H1 (cell line): ENCODE measurements around the gene ABHD2. TPM values are rescaled to one million over a fixed set of nuclear protein-coding genes. Genes with fewer than 3 reads are reported as not detected.

Experiments
- CTCF ChIA-PET: fragments of 300-600 bp; sonication (Branson Sonifier 250); formaldehyde crosslinking; loops from one replicate; lab custom pipeline; 2021; ENCODE audit not compliant: partially characterized antibody; lab: Charles Lee
- POLR2A ChIA-PET: fragments of 300-600 bp; sonication (Branson Sonifier 250); formaldehyde crosslinking; loops from one replicate; lab custom pipeline; 2021; ENCODE audit warnings: inconsistent platforms; ENCODE audit not compliant: partially characterized antibody; lab: Charles Lee
- DNase-seq, 2 experiments: peaks; one replicate each; pipeline versions ENCODE4 v3.0.0 to v3.0.0-alpha.2; 2010 to 2022; ENCODE audit warnings: low spot score in 2 of 2, low read depth in 1 of 2, mixed read lengths in 1 of 2
- FAIRE-seq: peaks from 2 replicates; lab custom pipeline; 2011; peaks lifted over from hg19 to GRCh38; lab: Jason Lieb, UNC
- H2AFZ ChIP-seq: 2 replicates; pipeline ENCODE4 v1.8.1; 2012; ENCODE audit warnings: low read length, inconsistent platforms
- H2AK5ac ChIP-seq: 2 replicates; pipeline ENCODE4 v1.6.1; 2013; ENCODE audit warnings: low read depth, low read length
- H2BK120ac ChIP-seq: replicated peaks from 2 replicates; pipeline ENCODE3; 2013; ENCODE audit warnings: low read depth, low read length, inconsistent platforms
- H2BK12ac ChIP-seq: 2 replicates; pipeline ENCODE4 v1.6.1; 2013; ENCODE audit warnings: low read depth, low read length
- H2BK15ac ChIP-seq: 2 replicates; pipeline ENCODE4 v1.6.1; 2013; ENCODE audit warnings: low read length
- H2BK20ac ChIP-seq: 2 replicates; pipeline ENCODE4 v1.6.1; 2013; ENCODE audit warnings: low read length
- H2BK5ac ChIP-seq: 2 replicates; pipeline ENCODE4 v1.6.1; 2013; ENCODE audit warnings: low read depth, low read length
- H3K14ac ChIP-seq: 2 replicates; pipeline ENCODE4 v1.6.1; 2013; ENCODE audit warnings: inconsistent platforms; ENCODE audit not compliant: insufficient read length
- H3K18ac ChIP-seq: 2 replicates; pipeline ENCODE4 v1.6.1; 2013; ENCODE audit warnings: low read length; ENCODE audit errors: extremely low read depth
- H3K23ac ChIP-seq: 2 replicates; pipeline ENCODE4 v1.6.1; 2013; ENCODE audit warnings: inconsistent platforms; ENCODE audit not compliant: insufficient read length
- H3K23me2 ChIP-seq: 2 replicates; pipeline ENCODE4 v1.6.1; 2013; ENCODE audit warnings: low read depth, low read length
- H3K27ac ChIP-seq: 2 replicates; pipeline ENCODE4 v1.6.1; 2011; ENCODE audit warnings: low read depth, low read length, inconsistent platforms
- H3K27me3 ChIP-seq, 4 experiments: replicated peaks in 1 of 4; 1 replicate in 1 of 4; 2 replicates in 3 of 4; pipeline versions ENCODE4 v1.6.1 to v1.8.1; 2011 to 2013; ENCODE audit warnings: low read length in 3 of 4, mild to moderate bottlenecking in 3 of 4, inconsistent platforms in 2 of 4, mixed read lengths in 2 of 4, moderate library complexity in 1 of 4; ENCODE audit not compliant: control insufficient read depth in 3 of 4, insufficient read depth in 3 of 4; ENCODE audit errors: extremely low read depth in 1 of 4
- H3K36me3 ChIP-seq, 4 experiments: 2 replicates each; pipeline versions ENCODE4 v1.6.1 to v1.8.1; 2011 to 2013; ENCODE audit warnings: mild to moderate bottlenecking in 4 of 4, low read length in 3 of 4, moderate library complexity in 2 of 4, control low read depth in 1 of 4, inconsistent platforms in 1 of 4; ENCODE audit not compliant: insufficient read depth in 4 of 4, control insufficient read depth in 2 of 4
- H3K4ac ChIP-seq: replicated peaks from 2 replicates; pipeline ENCODE3; 2013; ENCODE audit warnings: low read length, low read depth, mixed read lengths, inconsistent platforms; ENCODE audit not compliant: insufficient read length
- H3K4me1 ChIP-seq, 4 experiments: replicated peaks in 1 of 4; 1 replicate in 1 of 4; 2 replicates in 3 of 4; pipeline versions ENCODE4 v1.6.1 to v1.8.1; 2011 to 2013; ENCODE audit warnings: low read length in 3 of 4, inconsistent platforms in 2 of 4, mixed read lengths in 1 of 4; ENCODE audit not compliant: insufficient read depth in 4 of 4, control insufficient read depth in 3 of 4
- H3K4me2 ChIP-seq, 2 experiments: 2 replicates each; pipeline versions ENCODE4 v1.6.1 to v1.8.1; 2011 to 2013; ENCODE audit warnings: low read depth in 2 of 2, low read length in 2 of 2, control low read depth in 1 of 2, inconsistent platforms in 1 of 2, mild to moderate bottlenecking in 1 of 2; ENCODE audit not compliant: insufficient read depth in 1 of 2
- H3K4me3 ChIP-seq, 4 experiments: fragments of 200-600, 300-600 bp in 1 of 4; sonication (generic), shearing (Covaris generic), sonication (Bioruptor Twin) in 1 of 4; 2 replicates each; pipeline versions ENCODE4 v1.5.1 to v1.8.1; 2011 to 2016; ENCODE audit warnings: low read length in 4 of 4, low read depth in 3 of 4, control low read depth in 2 of 4, inconsistent platforms in 2 of 4, mild to moderate bottlenecking in 2 of 4, mixed read lengths in 1 of 4, moderate library complexity in 1 of 4; ENCODE audit not compliant: insufficient read depth in 2 of 4; ENCODE audit errors: extremely low read depth in 1 of 4
- H3K56ac ChIP-seq: replicated peaks from 2 replicates; pipeline ENCODE3; 2013; ENCODE audit warnings: low read depth, mild to moderate bottlenecking, mixed read lengths, low read length, inconsistent platforms; ENCODE audit not compliant: insufficient read length
- H3K79me1 ChIP-seq: 2 replicates; pipeline ENCODE4 v1.6.1; 2013; ENCODE audit warnings: low read depth, low read length, control low read depth
- H3K79me2 ChIP-seq, 2 experiments: 2 replicates each; pipeline versions ENCODE4 v1.6.1 to v1.8.1; 2012 to 2013; ENCODE audit warnings: low read length in 2 of 2, mild to moderate bottlenecking in 2 of 2, inconsistent platforms in 1 of 2; ENCODE audit not compliant: insufficient read depth in 2 of 2, control insufficient read depth in 1 of 2
- H3K9ac ChIP-seq, 4 experiments: replicated peaks in 1 of 4; 1 replicate in 1 of 4; 2 replicates in 3 of 4; pipeline versions ENCODE4 v1.6.1 to v1.8.1; 2011 to 2013; ENCODE audit warnings: low read depth in 3 of 4, low read length in 3 of 4, control low read depth in 2 of 4, mild to moderate bottlenecking in 2 of 4, moderate library complexity in 2 of 4, inconsistent platforms in 1 of 4; ENCODE audit errors: extremely low read depth in 1 of 4
- H3K9me3 ChIP-seq, 2 experiments: 2 replicates each; pipeline versions ENCODE4 v1.6.1 to v1.8.1; 2012 to 2013; ENCODE audit warnings: mild to moderate bottlenecking in 2 of 2, moderate library complexity in 2 of 2, control low read depth in 1 of 2, inconsistent platforms in 1 of 2, low read depth in 1 of 2, low read length in 1 of 2, mixed read lengths in 1 of 2; ENCODE audit not compliant: insufficient read depth in 2 of 2
- H4K20me1 ChIP-seq, 2 experiments: replicated peaks in 1 of 2; 2 replicates each; pipeline versions ENCODE3 to v1.8.1; 2011 to 2013; ENCODE audit warnings: inconsistent platforms in 2 of 2, low read length in 2 of 2, mild to moderate bottlenecking in 1 of 2; ENCODE audit not compliant: insufficient read depth in 2 of 2, control insufficient read depth in 1 of 2
- H4K5ac ChIP-seq: 2 replicates; pipeline ENCODE4 v1.6.1; 2013; ENCODE audit warnings: low read length, low read depth, mixed read lengths, inconsistent platforms; ENCODE audit not compliant: insufficient read length
- H4K8ac ChIP-seq: 2 replicates; pipeline ENCODE4 v1.8.0; 2013; ENCODE audit warnings: mild to moderate bottlenecking, moderate library complexity, low read length, inconsistent platforms; ENCODE audit not compliant: insufficient read depth; ENCODE audit errors: extremely low read depth
- H4K91ac ChIP-seq: replicated peaks from 2 replicates; pipeline ENCODE3; 2013; ENCODE audit warnings: low read length, mixed read lengths, inconsistent platforms; ENCODE audit not compliant: insufficient read length
- SP4 ChIP-seq: IDR thresholded peaks from 2 replicates; pipeline ENCODE4 v1.6.1; 2012; ENCODE audit warnings: low read length, inconsistent platforms
- WGBS, 2 experiments: shearing (Covaris generic) in 1 of 2; methylation state at CpG; one replicate each; pipeline versions ENCODE4 v1.1.6 to v1.1.7; 2013 to 2015; ENCODE audit warnings: low lambda C conversion rate in 2 of 2, mixed read lengths in 2 of 2, inconsistent platforms in 1 of 2, low coverage in 1 of 2, missing lambda C conversion rate in 1 of 2; ENCODE audit not compliant: insufficient replicate concordance in 2 of 2, insufficient coverage in 1 of 2, insufficient read length in 1 of 2; ENCODE audit errors: extremely low coverage in 1 of 2, missing lambda C conversion rate in 1 of 2; 5-methylcytosine and 5-hydroxymethylcytosine counted together
- polyA plus RNA-seq, 7 experiments: library from polyadenylated mRNA; depleted of rRNA in 3 of 7; stranded (reverse) in 5 of 7; unstranded in 2 of 7; fragments of >200 nt in 5 of 7; fragments of 200-250 nt in 2 of 7; gene quantifications; 1 replicate in 5 of 7; 2 replicates in 1 of 7; 4 replicates in 1 of 7; pipeline versions ENCODE4 v1.2.1 to v1.2.3, GENCODE V29; 2011 to 2013; ENCODE audit warnings: missing spikeins in 2 of 7, mixed read lengths in 2 of 7
- total RNA-seq: library from RNA; stranded (reverse); fragmentation: NEBNext Ultra II Directional; extraction: Animal tissue kit (Norgen Biotek cat#: 25700); gene quantifications from 2 replicates; pipeline ENCODE4 v1.2.1, GENCODE V29; 2021
- TF ChIP-seq, protein P1 (sequence below), 3 experiments: IDR thresholded peaks; 1 replicate in 2 of 3; 2 replicates in 1 of 3; pipeline versions ENCODE4 v1.5.1 to v1.6.1; 2011; ENCODE audit warnings: low read length in 3 of 3, mild to moderate bottlenecking in 3 of 3, inconsistent platforms in 2 of 3, low read depth in 1 of 3, moderate library complexity in 1 of 3; ENCODE audit not compliant: insufficient read depth in 1 of 3; ENCODE audit errors: control extremely low read depth in 1 of 3

Gene ABHD2
- total and polyA plus RNA-seq, 2 of the 8 experiments (the other 6 are each of a cell fraction or from before 2014, with no cell fraction given) = 9.1 to 23.7 TPM

GRCh38 chr15:89164712-89165211 is 76.5 kb downstream of the ABHD2 start:
- H3K23me2 ChIP-seq = no peaks in the 10 kb centered on the region
- no peaks in the 10 kb centered on the region for H3K79me1 ChIP-seq
- no peak overlapping the region for H2BK5ac ChIP-seq
- H3K4me3 ChIP-seq = no peak overlapping the region
- peaks cover 0 to 10% (median 6%) of the 10 kb centered on the region in 4 experiments; a peak in 2 of 7 replicates for H3K4me1 ChIP-seq
- H3K23ac ChIP-seq = no peak overlapping the region
- no peak overlapping the region for H3K14ac ChIP-seq
- H3K27ac ChIP-seq = no peak overlapping the region
- TF ChIP-seq, protein P1, sequence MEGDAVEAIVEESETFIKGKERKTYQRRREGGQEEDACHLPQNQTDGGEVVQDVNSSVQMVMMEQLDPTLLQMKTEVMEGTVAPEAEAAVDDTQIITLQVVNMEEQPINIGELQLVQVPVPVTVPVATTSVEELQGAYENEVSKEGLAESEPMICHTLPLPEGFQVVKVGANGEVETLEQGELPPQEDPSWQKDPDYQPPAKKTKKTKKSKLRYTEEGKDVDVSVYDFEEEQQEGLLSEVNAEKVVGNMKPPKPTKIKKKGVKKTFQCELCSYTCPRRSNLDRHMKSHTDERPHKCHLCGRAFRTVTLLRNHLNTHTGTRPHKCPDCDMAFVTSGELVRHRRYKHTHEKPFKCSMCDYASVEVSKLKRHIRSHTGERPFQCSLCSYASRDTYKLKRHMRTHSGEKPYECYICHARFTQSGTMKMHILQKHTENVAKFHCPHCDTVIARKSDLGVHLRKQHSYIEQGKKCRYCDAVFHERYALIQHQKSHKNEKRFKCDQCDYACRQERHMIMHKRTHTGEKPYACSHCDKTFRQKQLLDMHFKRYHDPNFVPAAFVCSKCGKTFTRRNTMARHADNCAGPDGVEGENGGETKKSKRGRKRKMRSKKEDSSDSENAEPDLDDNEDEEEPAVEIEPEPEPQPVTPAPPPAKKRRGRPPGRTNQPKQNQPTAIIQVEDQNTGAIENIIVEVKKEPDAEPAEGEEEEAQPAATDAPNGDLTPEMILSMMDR (IDR thresholded peaks at IDR 0.05; ENCODE audit: control extremely low read depth in 1 of 3, insufficient read depth in 1 of 3, low read depth in 1 of 3, low read length in 3 of 3) = no peak
- TF ChIP-seq SP4 = no peak
- H4K5ac ChIP-seq = no peak overlapping the region
- ChIA-PET POLR2A (interaction anchor here (0.8 kb wide), 1 partner anchor 34 kb away, joined by 3 read pairs; no protein-coding TSS in a partner anchor), CTCF (interaction anchor here (0.6 to 8.1 kb wide), 10 partner anchors 12 to 260 kb away, joined by 3 to 60 read pairs (median 4); no protein-coding TSS in a partner anchor)
- H2BK120ac ChIP-seq = no peak overlapping the region
- no peaks in the 10 kb centered on the region for H4K20me1 ChIP-seq
- no peaks in the 10 kb centered on the region for H3K9me3 ChIP-seq
- no peak overlapping the region for H4K91ac ChIP-seq
- no peak overlapping the region for H2BK20ac ChIP-seq
- 83% methylated on average over 7 of the region's 7 CpGs; no CpG with 5 or more reads in 1 of the 2 experiments for WGBS, 2 experiments
- FAIRE-seq = no peak
- H3K18ac ChIP-seq = no peak overlapping the region
- H2AK5ac ChIP-seq = no peak overlapping the region
- no peaks in the 10 kb centered on the region for H3K36me3 ChIP-seq
- H3K56ac ChIP-seq = no peak overlapping the region
- H4K8ac ChIP-seq = no peak overlapping the region
- no peak overlapping the region for H2AFZ ChIP-seq
- no peak overlapping the region for H3K4me2 ChIP-seq
- no peak for DNase-seq
- H3K79me2 ChIP-seq = no peaks in the 10 kb centered on the region
- no peak overlapping the region for H2BK12ac ChIP-seq
- H2BK15ac ChIP-seq = no peak overlapping the region
- H3K4ac ChIP-seq = no peak overlapping the region
- no peak overlapping the region; a peak in 1 of 7 replicates for H3K9ac ChIP-seq
- no peaks in the 10 kb centered on the region for H3K27me3 ChIP-seq
